GM18511 (cell line): ENCODE results near the gene GAMT.

Source experiments
- ATAC-seq: cut with Tn5 transposase; IDR thresholded peaks from one replicate; pipeline ENCODE4 v1.9.1; 2021; ENCODE audit warnings: mild to moderate bottlenecking, moderate library complexity; ENCODE audit not compliant: unreplicated experiment

The GAMT gene

GRCh38 chr19:1366899-1367870, 34.2 kb downstream of the GAMT start:
- ATAC-seq = no peak

- ATAC-seq = no peak
These were observed 35.0 kb downstream of the GAMT start for GRCh38 chr19:1366296-1366695.

DNA sequence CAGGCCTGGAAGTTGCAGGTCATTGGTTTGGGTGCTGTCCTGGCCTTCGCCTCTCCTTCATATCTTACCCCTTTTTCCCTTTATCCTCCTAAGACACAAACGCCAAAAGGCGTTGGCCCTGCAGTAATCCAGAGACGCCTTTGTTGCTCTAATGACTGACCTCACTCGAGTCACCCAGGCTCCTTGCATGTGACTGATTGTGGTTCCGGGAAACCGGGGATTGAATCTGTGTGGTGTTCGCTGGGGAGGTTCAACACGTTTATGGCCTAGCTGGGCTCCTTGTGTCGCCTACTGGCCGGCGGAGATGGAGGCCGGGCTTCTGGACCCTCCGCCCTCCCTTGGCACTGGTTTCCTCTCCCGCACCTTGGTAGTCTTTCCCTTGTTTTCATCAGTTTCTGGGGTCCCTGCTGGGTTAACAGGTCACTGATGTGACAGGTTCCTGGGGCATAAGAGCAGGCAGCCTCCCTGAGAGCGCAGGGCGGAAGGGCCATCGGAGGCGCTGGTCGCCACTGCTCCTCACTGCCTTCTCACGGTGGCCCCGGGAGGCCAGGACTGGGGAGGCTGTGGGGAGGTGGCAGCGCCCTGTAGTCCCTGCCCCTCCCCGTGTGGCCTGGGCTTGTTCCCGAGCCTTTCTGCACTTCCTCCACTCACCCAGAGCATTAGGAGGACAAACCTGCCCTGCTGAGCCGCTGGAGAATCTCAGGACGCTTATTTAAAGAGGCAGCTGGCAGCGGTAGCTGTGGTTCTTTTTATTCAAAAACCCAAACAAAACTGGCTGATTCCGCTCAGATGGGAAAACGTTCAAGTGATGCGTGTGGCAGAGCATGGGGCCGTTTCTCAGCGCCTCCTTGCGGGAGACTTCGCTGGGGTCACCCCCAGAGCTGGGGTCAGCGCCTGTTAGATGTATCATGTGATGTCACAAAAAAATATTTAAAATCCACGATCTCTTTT, 35.7 kb downstream of the GAMT start:
- no peak for ATAC-seq

- ATAC-seq = no peak
These were observed 37.2 kb downstream of the GAMT start for GRCh38 chr19:1364070-1364704.

DNA sequence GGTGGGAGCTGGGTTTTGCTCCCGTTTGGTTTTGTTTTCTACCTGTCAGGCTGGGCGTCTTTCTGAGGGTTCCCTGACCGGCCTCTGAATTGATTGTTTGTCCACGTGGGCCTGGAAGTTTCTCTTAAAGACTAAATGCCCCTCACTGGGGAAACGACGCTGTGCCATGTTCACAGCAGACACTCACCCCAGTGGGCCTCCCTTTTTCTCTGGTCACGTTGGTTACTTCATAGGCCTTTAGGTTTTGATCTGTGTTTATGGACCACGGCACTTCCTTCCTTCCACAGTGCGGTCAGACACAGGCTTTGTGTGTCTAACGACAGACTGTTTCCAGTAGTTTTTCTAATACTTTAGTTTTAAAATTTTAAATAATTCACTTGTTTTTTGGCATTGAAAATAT, 37.7 kb downstream of the GAMT start:
- no peak for ATAC-seq

DNA sequence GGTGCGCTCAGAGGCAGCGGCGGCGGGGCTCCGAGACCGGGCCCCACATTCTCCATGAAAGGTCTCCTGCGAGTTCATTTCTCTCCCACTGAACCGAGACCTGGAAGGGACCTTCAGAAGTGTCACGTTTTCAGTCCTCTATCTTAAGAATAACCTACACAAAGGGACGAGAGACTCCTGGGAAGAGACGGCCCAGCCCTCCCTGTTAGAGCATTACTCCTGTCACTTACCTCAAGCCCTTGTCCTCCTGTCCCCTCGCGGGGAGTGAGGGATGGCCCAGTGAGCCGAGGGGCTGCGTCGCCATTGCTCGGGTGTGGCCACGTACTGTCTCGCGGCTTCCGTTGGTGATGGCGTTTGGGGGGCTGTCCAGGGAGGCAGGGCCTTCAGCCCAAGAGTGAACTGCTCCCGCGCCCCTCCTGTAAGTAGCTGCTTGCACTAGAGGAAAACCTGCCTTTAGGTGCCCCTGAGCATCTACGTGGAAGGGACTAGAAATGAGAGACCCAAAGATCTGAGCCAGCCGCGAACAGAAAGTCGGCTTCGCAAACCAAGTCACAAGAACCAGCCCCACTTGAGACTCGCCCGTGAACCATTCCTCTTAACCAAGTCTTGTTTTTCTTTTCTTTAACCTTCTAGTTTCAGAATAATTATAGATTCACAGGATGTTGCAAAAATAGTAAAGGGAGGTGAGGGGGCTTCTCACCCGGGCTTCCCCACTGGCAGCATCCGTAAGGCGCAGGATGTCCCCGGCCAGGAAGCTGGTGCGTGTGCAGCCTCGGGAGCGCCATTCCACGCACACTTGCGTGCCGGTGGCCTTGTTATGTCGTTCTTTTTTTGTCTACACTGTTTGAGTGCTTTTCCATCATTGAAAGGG, 38.7 kb downstream of the GAMT start:
- no peak for ATAC-seq

DNA sequence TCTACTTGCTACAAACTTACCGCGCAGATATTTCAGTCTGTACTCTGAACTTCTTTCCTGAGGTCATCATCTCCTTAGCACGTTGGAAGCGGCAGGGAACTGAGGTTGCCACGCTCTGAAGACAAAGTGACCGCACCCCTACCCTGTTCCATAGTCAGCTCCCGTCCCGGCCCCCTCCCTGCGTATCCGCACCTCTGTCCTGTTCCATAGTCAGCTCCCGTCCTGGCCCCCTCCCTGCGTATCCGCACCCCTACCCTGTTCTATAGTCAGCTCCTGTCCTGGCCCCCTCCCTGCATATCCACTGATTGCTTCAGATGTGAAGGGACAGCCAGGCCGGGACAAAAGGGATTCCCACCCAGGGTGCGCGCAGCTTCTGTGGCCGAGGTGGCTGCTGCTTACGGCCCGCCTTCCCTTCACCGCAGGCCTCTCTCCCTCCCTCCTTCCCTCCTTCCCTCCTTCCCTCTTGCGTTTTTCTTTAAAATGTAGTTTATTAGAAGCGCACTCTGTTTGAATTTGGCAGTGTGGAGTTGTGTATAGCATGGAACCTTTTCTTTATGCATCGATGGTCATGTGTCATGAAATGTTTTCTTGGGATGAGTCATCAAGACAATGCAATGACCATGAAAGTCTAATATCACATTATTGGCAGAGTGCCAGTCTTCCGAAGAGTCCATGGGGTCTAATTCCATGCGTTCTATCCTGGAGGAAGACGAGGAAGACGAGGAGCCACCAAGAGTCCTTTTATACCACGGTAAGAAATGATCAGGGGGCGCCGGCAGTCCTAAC, 39.5 kb downstream of the GAMT start:
- ATAC-seq = no peak

DNA sequence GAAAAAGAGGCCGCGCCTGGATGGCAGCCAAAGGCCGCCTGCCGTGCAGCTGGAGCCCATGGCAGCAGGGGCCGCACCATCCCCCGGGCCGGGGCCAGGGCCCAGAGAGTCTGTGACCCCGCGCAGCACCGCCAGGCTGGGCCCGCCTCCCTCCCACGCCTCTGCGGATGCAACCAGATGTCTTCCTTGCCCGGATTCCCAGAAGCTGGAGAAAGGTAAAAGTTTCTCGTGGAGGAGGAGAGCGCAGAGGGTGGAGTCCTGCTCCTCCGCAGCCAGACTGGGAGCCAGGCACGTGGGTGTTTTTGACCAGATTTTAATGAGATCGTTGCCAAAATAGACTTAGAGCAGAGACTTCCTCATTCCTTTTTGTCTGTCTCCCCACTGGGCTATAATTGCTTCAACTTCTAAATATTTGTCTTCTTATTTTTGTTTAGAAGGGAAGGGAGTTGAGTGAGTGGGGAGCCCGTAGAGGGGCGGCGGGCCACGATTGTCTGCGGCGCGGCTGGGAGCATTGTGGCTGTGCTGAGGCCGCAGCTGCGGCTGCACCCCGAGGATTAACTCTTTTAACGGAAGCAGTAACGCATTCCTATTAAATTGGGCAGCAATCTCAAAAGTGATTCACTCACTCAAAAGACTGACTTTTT, 40.4 kb downstream of the GAMT start:
- ATAC-seq = no peak

DNA sequence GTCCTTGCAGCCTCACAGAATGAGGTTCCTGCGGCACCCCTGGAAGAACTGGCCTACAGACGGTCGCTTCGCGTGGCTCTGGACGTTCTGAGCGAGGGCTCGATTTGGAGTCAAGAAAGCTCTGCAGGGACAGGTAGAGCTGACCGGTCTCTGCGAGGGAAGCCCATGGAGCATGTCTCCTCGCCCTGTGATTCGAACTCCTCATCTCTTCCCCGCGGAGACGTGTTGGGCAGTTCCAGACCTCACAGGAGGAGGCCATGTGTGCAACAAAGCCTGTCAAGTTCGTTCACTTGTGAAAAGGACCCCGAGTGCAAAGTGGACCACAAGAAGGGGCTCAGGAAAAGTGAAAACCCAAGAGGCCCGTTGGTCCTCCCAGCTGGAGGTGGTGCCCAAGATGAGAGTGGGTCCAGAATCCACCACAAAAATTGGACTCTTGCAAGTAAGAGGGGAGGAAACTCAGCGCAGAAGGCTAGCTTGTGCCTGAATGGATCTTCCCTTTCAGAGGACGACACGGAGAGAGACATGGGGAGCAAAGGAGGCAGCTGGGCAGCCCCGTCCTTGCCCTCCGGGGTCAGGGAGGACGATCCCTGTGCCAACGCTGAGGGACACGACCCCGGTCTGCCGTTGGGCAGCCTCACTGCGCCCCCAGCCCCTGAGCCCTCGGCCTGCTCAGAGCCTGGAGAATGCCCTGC, 41.1 kb downstream of the GAMT start:
- no peak for ATAC-seq

DNA sequence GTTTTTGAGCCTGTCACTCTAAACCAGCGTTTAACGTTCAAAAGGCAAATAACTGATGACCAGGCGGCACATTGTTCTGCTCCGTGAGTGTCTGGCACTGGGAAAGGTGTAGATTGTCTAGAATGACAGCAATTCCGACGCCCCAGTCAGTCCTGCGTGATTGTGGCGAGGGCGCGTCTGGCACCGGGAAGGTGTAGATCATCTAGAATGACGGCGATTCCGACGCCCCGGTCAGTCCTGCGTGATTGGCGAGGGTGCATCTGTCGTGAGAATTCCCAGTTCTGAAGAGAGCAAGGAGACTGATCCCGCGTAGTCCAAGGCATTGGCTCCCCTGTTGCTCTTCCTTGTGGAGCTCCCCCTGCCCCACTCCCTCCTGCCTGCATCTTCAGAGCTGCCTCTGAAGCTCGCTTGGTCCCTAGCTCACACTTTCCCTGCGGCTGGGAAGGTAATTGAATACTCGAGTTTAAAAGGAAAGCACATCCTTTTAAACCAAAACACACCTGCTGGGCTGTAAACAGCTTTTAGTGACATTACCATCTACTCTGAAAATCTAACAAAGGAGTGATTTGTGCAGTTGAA, 43.7 kb downstream of the GAMT start:
- ATAC-seq = no peak

DNA sequence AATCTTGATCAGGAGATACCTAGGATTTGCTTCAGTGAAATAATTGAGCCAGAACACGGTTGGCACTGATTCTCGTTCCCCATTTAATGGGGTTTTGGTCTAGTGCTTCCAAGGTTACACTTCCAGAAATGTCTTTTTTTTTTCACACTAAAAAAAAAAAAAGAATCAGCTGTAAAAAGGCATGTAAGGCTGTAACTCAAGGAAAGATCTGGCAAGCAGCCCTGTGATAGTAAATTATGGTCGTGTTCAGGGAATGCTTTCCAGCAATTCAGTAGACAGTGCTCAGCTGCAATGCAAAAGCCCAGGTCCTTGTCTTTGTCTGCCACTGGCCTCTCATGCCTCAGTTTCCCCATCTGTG, 44.9 kb downstream of the GAMT start:
- no peak for ATAC-seq

- ATAC-seq = no peak
These were observed 45.5 kb downstream of the GAMT start for GRCh38 chr19:1355568-1356507.

- no peak for ATAC-seq
These were observed 46.3 kb downstream of the GAMT start for GRCh38 chr19:1354970-1355567.

DNA sequence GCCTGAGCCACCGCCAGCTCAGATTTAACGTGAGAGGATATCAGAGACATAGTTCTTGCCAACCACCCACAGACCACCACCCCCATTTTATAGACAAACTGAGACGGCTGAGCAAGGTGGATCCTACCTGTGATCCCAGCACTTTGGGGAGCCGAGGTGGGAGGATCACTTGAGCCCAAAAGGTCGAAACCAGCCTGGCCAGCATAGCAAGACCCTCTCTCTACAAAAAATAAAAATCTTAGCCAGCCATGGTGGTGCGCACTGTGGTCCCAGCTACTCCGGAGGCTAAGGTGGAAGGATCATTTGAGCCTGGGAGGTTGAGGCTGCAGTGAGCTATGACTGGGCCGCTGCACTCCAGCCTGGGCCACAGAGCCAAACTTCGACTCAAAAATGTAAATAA, 48.2 kb downstream of the GAMT start:
- ATAC-seq = no peak

- ATAC-seq = no peak
These were observed 49.9 kb downstream of the GAMT start for GRCh38 chr19:1351381-1351851.

- ATAC-seq = no peak
These were observed 50.5 kb downstream of the GAMT start for GRCh38 chr19:1350867-1351266.
